Measurements from ENCODE around the gene ADGRL1.
A peak's percentile ranks its signal among the peaks of the same experiment; 100 is the strongest.

The ADGRL1 gene

GRCh38 chr19:14116525-14116917, 89.4 kb downstream of the ADGRL1 start:
- no peak for TF ChIP-seq CTCF (IDR thresholded peaks at IDR 0.05; ENCODE audit: insufficient read depth, low read length, poor library complexity, severe bottlenecking)
- no peak for DNase-seq (ENCODE audit: extremely low read depth, insufficient read length)
- H3K4me3 ChIP-seq (replicated peaks; ENCODE audit: low read depth, low read length): peak overlapping the region; percentile 82
- no peaks in the 10 kb centered on the region; the same call in none of the 2 replicates for H3K36me3 ChIP-seq (ENCODE audit: control insufficient read depth, insufficient read depth, low read length)
- H3K27me3 ChIP-seq (replicated peaks; ENCODE audit: control insufficient read depth, insufficient read depth, low read length): no peaks in the 10 kb centered on the region

GRCh38 chr19:14115756-14116155, 90.2 kb downstream of the ADGRL1 start:
- DNase-seq (ENCODE audit: extremely low read depth, insufficient read length): no peak

GRCh38 chr19:14114854-14115253, 91.1 kb downstream of the ADGRL1 start:
- peak; percentile 40 for DNase-seq (ENCODE audit: extremely low read depth, insufficient read length)
- no peaks in the 10 kb centered on the region for H3K27me3 ChIP-seq (replicated peaks; ENCODE audit: control insufficient read depth, insufficient read depth, low read length)
- H3K4me3 ChIP-seq (replicated peaks; ENCODE audit: low read depth, low read length): no peak overlapping the region
- TF ChIP-seq CTCF (IDR thresholded peaks at IDR 0.05; ENCODE audit: insufficient read depth, low read length, poor library complexity, severe bottlenecking): peak; percentile 75
- H3K36me3 ChIP-seq (ENCODE audit: control insufficient read depth, insufficient read depth, low read length): no peaks in the 10 kb centered on the region; the same call in 1 of the 2 replicates

More at GRCh38 chr19:14115756-14116155, 90.2 kb downstream of the ADGRL1 start:
- no peaks in the 10 kb centered on the region for H3K27me3 ChIP-seq (replicated peaks; ENCODE audit: control insufficient read depth, insufficient read depth, low read length)
- no peak for TF ChIP-seq CTCF (IDR thresholded peaks at IDR 0.05; ENCODE audit: insufficient read depth, low read length, poor library complexity, severe bottlenecking)
- H3K36me3 ChIP-seq (ENCODE audit: control insufficient read depth, insufficient read depth, low read length): no peaks in the 10 kb centered on the region; the same call in none of the 2 replicates
- no peak overlapping the region for H3K4me3 ChIP-seq (replicated peaks; ENCODE audit: low read depth, low read length)

- no peaks in the 10 kb centered on the region for H3K27me3 ChIP-seq (replicated peaks; ENCODE audit: control insufficient read depth, insufficient read depth, low read length)
- no peak for DNase-seq (ENCODE audit: extremely low read depth, insufficient read length)
- H3K36me3 ChIP-seq (ENCODE audit: control insufficient read depth, insufficient read depth, low read length): no peaks in the 10 kb centered on the region; the same call in 1 of the 2 replicates
- no peak overlapping the region for H3K4me3 ChIP-seq (replicated peaks; ENCODE audit: low read depth, low read length)
- no peak for TF ChIP-seq CTCF (IDR thresholded peaks at IDR 0.05; ENCODE audit: insufficient read depth, low read length, poor library complexity, severe bottlenecking)
Measured at GRCh38 chr19:14114439-14114838, 91.5 kb downstream of the ADGRL1 start.

- Histone ChIP-seq H3K4me3 (replicated peaks; ENCODE audit: low read depth, low read length) (no peak overlapping the region), H3K36me3 (ENCODE audit: control insufficient read depth, insufficient read depth, low read length) (no peaks in the 10 kb centered on the region; the same call in 1 of the 2 replicates), H3K27me3 (replicated peaks; ENCODE audit: control insufficient read depth, insufficient read depth, low read length) (no peaks in the 10 kb centered on the region)
- no peak for DNase-seq (ENCODE audit: extremely low read depth, insufficient read length)
- TF ChIP-seq CTCF (IDR thresholded peaks at IDR 0.05; ENCODE audit: insufficient read depth, low read length, poor library complexity, severe bottlenecking): peak; percentile 56
Measured at GRCh38 chr19:14113762-14114414, 92.1 kb downstream of the ADGRL1 start.
